GM12801 (cell line): Measurements from ENCODE around the gene HSPB1.

Source experiments
- TF ChIP-seq, protein P1 (sequence below): IDR thresholded peaks from one replicate; pipeline ENCODE4 v1.5.1; 2011; ENCODE audit warnings: control low read depth; ENCODE audit not compliant: insufficient read length; ENCODE audit errors: extremely low read depth

Gene HSPB1

DNA sequence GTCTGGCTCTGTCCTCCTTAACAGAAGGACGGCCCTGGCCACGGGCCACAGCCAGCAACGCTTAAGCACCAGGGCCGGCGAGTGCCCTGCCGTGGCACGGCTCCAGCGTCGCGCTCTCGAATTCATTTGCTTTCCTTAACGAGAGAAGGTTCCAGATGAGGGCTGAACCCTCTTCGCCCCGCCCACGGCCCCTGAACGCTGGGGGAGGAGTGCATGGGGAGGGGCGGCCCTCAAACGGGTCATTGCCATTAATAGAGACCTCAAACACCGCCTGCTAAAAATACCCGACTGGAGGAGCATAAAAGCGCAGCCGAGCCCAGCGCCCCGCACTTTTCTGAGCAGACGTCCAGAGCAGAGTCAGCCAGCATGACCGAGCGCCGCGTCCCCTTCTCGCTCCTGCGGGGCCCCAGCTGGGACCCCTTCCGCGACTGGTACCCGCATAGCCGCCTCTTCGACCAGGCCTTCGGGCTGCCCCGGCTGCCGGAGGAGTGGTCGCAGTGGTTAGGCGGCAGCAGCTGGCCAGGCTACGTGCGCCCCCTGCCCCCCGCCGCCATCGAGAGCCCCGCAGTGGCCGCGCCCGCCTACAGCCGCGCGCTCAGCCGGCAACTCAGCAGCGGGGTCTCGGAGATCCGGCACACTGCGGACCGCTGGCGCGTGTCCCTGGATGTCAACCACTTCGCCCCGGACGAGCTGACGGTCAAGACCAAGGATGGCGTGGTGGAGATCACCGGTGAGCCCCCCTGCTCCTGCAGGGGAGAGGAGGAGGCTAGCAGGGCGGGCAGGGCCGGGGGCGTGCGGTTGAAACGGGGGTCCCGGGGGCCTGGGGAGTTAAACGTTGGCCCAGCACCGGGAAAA lies at the start of gene HSPB1:
Gene HSPB1 (plus strand): TSS at position 327 of the 855 bp plus-strand sequence. CDS start 40 bp downstream, at position 367.
- TF ChIP-seq, protein P1, sequence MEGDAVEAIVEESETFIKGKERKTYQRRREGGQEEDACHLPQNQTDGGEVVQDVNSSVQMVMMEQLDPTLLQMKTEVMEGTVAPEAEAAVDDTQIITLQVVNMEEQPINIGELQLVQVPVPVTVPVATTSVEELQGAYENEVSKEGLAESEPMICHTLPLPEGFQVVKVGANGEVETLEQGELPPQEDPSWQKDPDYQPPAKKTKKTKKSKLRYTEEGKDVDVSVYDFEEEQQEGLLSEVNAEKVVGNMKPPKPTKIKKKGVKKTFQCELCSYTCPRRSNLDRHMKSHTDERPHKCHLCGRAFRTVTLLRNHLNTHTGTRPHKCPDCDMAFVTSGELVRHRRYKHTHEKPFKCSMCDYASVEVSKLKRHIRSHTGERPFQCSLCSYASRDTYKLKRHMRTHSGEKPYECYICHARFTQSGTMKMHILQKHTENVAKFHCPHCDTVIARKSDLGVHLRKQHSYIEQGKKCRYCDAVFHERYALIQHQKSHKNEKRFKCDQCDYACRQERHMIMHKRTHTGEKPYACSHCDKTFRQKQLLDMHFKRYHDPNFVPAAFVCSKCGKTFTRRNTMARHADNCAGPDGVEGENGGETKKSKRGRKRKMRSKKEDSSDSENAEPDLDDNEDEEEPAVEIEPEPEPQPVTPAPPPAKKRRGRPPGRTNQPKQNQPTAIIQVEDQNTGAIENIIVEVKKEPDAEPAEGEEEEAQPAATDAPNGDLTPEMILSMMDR: no peak

DNA sequence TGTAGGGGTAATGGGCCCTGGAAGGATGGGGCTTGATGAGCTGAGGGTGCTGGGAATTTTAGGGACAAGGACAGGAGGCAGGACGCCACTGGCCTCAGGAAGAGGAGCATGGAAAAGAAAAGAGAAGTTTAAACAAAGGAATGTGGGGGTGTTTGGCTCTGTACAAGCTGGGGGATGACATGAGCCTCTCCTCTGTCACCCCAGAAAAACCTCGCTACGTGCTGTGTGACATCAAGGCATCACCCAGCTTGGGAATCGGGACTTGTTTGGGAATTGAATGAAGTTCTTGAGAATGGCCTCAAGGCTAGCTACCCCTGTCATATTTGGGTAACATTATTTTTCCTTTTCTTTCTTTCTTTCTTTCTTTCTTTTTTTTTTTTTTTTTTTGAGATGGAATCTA lies 47.7 kb upstream of the HSPB1 start:
- TF ChIP-seq, protein P1: no peak

DNA sequence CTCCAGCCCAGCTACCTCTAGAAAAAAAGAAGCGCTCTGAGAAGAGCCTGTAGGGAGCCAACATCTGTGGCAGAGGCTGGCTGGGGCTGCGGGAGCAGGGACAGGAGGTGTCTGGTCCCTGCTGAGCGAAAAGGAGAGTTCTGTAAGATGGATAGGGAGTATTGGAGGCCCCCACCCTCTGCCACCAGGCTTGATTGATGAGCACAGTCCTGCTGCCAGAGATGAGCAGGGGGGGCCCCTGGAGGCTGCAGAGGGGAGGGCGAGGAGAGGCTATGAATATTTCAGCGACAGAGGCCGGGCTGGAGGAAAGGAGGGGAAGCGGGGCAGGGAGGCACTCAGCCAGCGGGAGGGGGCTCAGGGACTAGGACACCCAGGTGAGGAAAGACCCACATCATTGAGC lies 44.5 kb upstream of the HSPB1 start:
- TF ChIP-seq, protein P1: no peak

DNA sequence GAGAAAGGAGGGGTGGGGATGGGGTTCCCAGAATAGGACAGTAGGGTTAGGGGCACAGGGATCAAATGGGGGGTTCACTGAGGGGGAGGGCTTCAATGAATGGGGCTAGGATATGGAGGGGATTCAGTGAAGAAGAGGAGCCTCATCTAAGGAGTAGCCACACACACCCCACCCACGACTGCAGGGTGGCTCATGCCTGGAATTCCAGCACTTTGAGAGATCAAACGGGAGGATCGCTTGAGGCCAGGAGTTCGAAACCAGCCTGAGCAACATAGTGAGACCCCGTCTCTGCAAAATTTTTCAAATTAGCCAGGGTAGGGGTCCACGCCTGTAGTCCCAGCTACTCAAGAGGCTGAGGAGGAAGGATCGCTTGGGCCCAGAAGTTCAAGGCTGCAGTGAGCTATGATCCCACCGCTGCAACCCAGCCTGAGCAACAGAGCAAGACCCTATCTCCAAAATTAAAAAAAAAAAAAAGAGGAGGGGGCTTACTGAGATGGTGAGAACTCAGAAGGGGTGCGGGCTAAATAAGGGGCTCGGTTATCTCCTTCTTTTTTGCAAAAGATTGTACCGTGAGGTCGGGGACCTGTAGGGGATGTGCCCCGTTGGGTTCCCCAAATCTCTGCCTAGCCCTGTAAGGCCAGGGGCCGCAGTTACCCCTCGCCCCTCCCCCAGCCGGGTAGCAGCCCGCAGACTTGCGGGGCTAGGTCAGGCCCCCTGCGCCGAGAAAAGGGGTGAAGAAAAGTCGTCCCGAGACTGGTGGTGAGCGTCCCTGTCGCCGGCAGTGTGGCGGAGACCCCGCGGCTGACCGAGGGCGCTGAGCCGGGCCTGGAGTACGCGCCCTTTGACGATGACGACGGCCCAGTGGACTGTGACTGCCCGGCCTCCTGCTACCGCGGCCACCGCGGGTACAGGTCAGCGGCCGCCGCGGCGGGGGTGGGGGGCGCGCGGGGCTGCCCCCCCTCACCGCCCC lies 43.1 kb upstream of the HSPB1 start:
- TF ChIP-seq, protein P1: no peak

DNA sequence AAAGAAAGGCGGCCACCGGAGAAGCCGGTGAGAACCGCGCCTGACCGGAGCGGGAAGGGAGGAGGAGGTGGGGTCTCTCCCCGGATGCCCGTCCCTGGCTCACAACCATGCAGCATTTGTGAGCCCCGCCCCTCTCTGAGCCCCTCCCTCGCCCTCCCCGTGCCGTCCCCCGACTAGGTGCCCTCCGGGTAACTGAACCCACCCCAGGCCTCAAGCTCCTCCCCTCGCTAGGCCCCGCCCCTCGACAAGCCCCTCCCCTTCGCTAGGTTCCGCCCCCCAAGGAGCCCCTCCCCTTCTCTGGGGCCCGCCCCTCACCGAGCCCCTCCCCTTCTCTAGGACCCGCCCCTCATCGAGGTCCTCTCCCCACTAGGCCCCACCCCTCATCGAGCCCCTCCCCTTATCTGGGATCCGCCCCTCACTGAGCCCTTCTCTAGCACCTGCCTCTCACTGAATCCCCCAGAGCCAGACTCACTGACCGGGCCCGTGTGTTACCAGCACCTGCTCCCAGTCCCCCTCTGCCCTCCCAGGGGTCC lies 42.2 kb upstream of the HSPB1 start:
- TF ChIP-seq, protein P1: no peak

DNA sequence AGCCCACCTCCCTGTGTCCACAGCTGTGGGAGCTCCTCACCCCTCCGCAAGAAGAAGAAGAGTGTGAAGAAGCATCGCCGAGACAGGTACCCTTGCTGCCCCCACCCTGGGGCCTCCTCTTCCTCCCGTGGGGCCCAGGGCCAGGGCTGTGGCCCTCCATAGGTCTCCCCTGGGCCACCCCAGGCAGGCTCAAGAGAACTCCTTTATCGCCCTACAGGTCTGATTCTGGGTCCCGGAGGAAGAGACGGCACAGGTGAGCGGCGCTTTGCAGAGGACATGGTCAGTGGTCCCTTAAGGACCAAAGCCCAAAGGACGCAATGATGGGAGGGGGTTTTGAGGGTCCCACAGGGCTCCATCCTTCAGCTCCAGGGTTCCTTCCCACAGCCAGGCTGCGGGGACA lies 41.1 kb upstream of the HSPB1 start:
- TF ChIP-seq, protein P1: no peak

DNA sequence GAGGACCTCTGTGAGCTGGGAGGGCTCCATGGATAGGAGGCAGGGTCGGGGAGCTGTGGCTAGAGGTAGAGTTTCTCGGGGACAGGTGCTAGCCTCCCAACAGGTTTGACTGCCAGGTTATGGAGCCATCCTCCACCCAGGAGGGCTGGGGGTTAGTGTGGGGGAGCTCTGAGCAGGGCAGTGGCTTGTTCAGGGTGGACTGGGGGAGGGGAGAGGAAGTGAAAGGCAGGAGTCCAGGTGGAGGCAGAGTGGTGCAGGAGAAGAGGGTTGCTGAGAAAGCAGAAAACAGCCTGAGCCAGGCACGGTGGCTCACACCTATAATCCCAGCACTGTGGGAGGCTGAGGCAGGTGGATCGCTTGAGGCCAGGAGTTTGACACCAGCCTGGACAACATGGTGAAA lies 40.5 kb upstream of the HSPB1 start:
- TF ChIP-seq, protein P1: no peak
